Panc1 (cell line): ENCODE data around the gene PPP1R15B.

Experiments used
- POLR2AphosphoS5 ChIP-seq: IDR thresholded peaks from 2 replicates; pipeline ENCODE4 v1.6.1; 2012; ENCODE audit warnings: mild to moderate bottlenecking, low read depth, low read length, moderate library complexity
- SIN3A ChIP-seq: IDR thresholded peaks from 2 replicates; pipeline ENCODE4 v1.6.1; 2012; ENCODE audit warnings: low read depth, mild to moderate bottlenecking, low read length, moderate library complexity, borderline replicate concordance; ENCODE audit not compliant: insufficient read depth
- TF ChIP-seq, protein P1 (sequence below): fragments of 450-650 bp; IDR thresholded peaks from 2 replicates; pipeline ENCODE4 v1.5.1; 2017; ENCODE audit warnings: mild to moderate bottlenecking
- TF ChIP-seq, protein P2 (sequence below), 2 experiments: IDR thresholded peaks; 2 replicates each; pipeline ENCODE4 v1.6.1; 2011 to 2012; ENCODE audit warnings: low read depth in 2 of 2, control low read depth in 1 of 2, low read length in 1 of 2, mild to moderate bottlenecking in 1 of 2, moderate library complexity in 1 of 2; ENCODE audit not compliant: insufficient read depth in 1 of 2

DNA sequence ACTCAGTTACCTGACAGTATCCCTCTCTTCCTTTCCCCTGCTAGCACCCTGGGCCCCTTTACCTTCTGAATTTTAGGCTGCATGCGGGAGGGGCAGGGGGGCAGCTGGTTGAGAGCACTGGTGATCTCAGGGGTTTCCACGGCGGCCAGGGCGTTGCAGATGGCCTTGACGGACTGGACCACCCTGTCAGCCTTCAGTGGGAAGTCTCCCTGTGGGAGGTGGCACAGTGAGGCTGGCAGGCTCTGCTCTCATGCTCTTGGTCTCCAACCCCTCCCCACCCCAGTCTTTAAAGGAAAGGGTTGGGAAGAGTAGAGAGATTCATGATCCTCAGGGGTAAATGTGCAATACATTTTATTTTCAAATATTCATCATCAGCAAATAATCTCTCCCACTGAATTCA is 46.0 kb upstream of the PPP1R15B start:
- TF ChIP-seq, protein P1, sequence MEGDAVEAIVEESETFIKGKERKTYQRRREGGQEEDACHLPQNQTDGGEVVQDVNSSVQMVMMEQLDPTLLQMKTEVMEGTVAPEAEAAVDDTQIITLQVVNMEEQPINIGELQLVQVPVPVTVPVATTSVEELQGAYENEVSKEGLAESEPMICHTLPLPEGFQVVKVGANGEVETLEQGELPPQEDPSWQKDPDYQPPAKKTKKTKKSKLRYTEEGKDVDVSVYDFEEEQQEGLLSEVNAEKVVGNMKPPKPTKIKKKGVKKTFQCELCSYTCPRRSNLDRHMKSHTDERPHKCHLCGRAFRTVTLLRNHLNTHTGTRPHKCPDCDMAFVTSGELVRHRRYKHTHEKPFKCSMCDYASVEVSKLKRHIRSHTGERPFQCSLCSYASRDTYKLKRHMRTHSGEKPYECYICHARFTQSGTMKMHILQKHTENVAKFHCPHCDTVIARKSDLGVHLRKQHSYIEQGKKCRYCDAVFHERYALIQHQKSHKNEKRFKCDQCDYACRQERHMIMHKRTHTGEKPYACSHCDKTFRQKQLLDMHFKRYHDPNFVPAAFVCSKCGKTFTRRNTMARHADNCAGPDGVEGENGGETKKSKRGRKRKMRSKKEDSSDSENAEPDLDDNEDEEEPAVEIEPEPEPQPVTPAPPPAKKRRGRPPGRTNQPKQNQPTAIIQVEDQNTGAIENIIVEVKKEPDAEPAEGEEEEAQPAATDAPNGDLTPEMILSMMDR: no peak
- TF ChIP-seq, protein P2, sequence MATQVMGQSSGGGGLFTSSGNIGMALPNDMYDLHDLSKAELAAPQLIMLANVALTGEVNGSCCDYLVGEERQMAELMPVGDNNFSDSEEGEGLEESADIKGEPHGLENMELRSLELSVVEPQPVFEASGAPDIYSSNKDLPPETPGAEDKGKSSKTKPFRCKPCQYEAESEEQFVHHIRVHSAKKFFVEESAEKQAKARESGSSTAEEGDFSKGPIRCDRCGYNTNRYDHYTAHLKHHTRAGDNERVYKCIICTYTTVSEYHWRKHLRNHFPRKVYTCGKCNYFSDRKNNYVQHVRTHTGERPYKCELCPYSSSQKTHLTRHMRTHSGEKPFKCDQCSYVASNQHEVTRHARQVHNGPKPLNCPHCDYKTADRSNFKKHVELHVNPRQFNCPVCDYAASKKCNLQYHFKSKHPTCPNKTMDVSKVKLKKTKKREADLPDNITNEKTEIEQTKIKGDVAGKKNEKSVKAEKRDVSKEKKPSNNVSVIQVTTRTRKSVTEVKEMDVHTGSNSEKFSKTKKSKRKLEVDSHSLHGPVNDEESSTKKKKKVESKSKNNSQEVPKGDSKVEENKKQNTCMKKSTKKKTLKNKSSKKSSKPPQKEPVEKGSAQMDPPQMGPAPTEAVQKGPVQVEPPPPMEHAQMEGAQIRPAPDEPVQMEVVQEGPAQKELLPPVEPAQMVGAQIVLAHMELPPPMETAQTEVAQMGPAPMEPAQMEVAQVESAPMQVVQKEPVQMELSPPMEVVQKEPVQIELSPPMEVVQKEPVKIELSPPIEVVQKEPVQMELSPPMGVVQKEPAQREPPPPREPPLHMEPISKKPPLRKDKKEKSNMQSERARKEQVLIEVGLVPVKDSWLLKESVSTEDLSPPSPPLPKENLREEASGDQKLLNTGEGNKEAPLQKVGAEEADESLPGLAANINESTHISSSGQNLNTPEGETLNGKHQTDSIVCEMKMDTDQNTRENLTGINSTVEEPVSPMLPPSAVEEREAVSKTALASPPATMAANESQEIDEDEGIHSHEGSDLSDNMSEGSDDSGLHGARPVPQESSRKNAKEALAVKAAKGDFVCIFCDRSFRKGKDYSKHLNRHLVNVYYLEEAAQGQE (IDR thresholded peaks at IDR 0.05; ENCODE audit: insufficient read depth in 1 of 2, low read depth in 2 of 2, low read length in 1 of 2): no peak
- no peak for TF ChIP-seq POLR2AphosphoS5
- TF ChIP-seq SIN3A: no peak
